Measurements from ENCODE around the gene ZNRF1. TPM values are rescaled to one million over a fixed set of nuclear protein-coding genes. Genes with fewer than 3 reads are reported as not detected.

The ZNRF1 gene
- total and polyA plus RNA-seq, 2 of the 13 experiments (the other 11 are each of a cell fraction or from before 2014, with no cell fraction given): 43.9 to 58.7 TPM

DNA sequence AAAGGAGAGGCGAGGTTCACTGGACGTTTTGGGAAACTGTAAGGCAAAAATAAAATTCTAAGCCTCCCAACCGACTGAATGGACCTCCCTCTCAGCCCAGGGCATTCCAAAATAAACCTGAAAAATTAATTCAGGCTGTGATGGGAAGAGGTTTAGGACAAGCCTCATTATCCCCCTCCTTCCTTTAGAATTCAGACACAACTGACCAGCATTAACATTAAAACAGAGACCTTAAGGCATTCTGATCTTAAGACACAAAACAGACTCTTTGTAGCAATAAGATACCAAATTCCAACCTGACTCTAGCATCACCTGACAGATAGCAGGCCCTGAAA lies 118.1 kb downstream of the ZNRF1 start (continued):
- TF ChIP-seq RARA (CRISPR knock-in tag; IDR thresholded peaks at IDR 0.05) (no peak), ZFP1 (CRISPR knock-in tag; IDR thresholded peaks at IDR 0.05) (0 out of 2 replicates have a peak, but pooled peaks have one; percentile 12), ZNF563 (CRISPR knock-in tag; IDR thresholded peaks at IDR 0.05) (no peak), ZNF501 (CRISPR knock-in tag; IDR thresholded peaks at IDR 0.05) (peak; percentile 18; the same call in 1 of the 2 replicates), ZKSCAN8 (CRISPR knock-in tag; IDR thresholded peaks at IDR 0.05; ENCODE audit: borderline replicate concordance) (no peak), TBL1XR1 (IDR thresholded peaks at IDR 0.05; ENCODE audit: borderline replicate concordance, low read length, partially characterized antibody) (no peak), ZNF431 (CRISPR knock-in tag; IDR thresholded peaks at IDR 0.05; ENCODE audit: borderline replicate concordance, low read depth) (no peak), HOXA9 (CRISPR knock-in tag; IDR thresholded peaks at IDR 0.05; ENCODE audit: borderline replicate concordance) (no peak), SNRNP70 (IDR thresholded peaks at IDR 0.05; ENCODE audit: low read depth, low read length) (no peak), ZNF484 (CRISPR knock-in tag; IDR thresholded peaks at IDR 0.05; ENCODE audit: borderline replicate concordance, low read depth) (no peak), ZFP36L1 (CRISPR knock-in tag; IDR thresholded peaks at IDR 0.05) (0 out of 2 replicates have a peak, but pooled peaks have one; percentile 46), NFE2L2 (IDR thresholded peaks at IDR 0.05; ENCODE audit: low read length) (no peak), ASH2L (IDR thresholded peaks at IDR 0.05; ENCODE audit: insufficient read length, low read depth, low read length) (no peak), MTA1 (CRISPR knock-in tag; IDR thresholded peaks at IDR 0.05; ENCODE audit: borderline replicate concordance) (no peak), ZEB1 (IDR thresholded peaks at IDR 0.05; ENCODE audit: insufficient replicate concordance, low read depth) (no peak), DBP (CRISPR knock-in tag; IDR thresholded peaks at IDR 0.05; ENCODE audit: not compliant biosample characterization) (peak; percentile 38), KDM3A (CRISPR knock-in tag; IDR thresholded peaks at IDR 0.05; ENCODE audit: low read depth) (no peak), ZNF17 (CRISPR knock-in tag; IDR thresholded peaks at IDR 0.05) (no peak), MEF2D (CRISPR knock-in tag; IDR thresholded peaks at IDR 0.05) (no peak), ARID3A (IDR thresholded peaks at IDR 0.05; ENCODE audit: low read depth, low read length) (no peak), MIER3 (CRISPR knock-in tag; IDR thresholded peaks at IDR 0.05; ENCODE audit: borderline replicate concordance) (no peak), TOPORS (CRISPR knock-in tag; IDR thresholded peaks at IDR 0.05) (peak; percentile 13; the same call in 1 of the 2 replicates)
- TF ChIP-seq, protein P1, sequence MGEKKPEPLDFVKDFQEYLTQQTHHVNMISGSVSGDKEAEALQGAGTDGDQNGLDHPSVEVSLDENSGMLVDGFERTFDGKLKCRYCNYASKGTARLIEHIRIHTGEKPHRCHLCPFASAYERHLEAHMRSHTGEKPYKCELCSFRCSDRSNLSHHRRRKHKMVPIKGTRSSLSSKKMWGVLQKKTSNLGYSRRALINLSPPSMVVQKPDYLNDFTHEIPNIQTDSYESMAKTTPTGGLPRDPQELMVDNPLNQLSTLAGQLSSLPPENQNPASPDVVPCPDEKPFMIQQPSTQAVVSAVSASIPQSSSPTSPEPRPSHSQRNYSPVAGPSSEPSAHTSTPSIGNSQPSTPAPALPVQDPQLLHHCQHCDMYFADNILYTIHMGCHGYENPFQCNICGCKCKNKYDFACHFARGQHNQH (CRISPR knock-in tag; IDR thresholded peaks at IDR 0.05): no peak
- TF ChIP-seq, protein P2, sequence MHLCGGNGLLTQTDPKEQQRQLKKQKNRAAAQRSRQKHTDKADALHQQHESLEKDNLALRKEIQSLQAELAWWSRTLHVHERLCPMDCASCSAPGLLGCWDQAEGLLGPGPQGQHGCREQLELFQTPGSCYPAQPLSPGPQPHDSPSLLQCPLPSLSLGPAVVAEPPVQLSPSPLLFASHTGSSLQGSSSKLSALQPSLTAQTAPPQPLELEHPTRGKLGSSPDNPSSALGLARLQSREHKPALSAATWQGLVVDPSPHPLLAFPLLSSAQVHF (CRISPR knock-in tag; IDR thresholded peaks at IDR 0.05): no peak

Measured in HepG2 (cell line).